GM12891 (cell line): ENCODE measurements around the gene CD300LB.
"Not testable (repeated sequence)": the region's sequence is repeated elsewhere in the genome, so short reads cannot be mapped to it uniquely, and the experiment has no call there.

Experiments
- DNase-seq: peaks from one replicate; pipeline ENCODE4 v3.0.0; 2011; ENCODE audit warnings: low spot score; ENCODE audit not compliant: insufficient read length
- FAIRE-seq: peaks from 2 replicates; lab custom pipeline; 2011; peaks lifted over from hg19 to GRCh38; lab: Jason Lieb, UNC
- PAX5 ChIP-seq: IDR thresholded peaks from 2 replicates; pipeline ENCODE4 v1.6.1; 2011; ENCODE audit warnings: low read length, moderate library complexity, mild to moderate bottlenecking; ENCODE audit not compliant: insufficient read depth, severe bottlenecking
- POLR2A ChIP-seq: IDR thresholded peaks from 2 replicates; pipeline ENCODE4 v1.6.1; 2011; ENCODE audit warnings: low read depth, low read length, control low read depth
- POLR2AphosphoS5 ChIP-seq: IDR thresholded peaks from 2 replicates; pipeline ENCODE4 v1.6.1; 2011; ENCODE audit warnings: low read depth, low read length, control low read depth
- POU2F2 ChIP-seq: IDR thresholded peaks from 2 replicates; pipeline ENCODE4 v1.6.1; 2011; ENCODE audit warnings: low read depth, mild to moderate bottlenecking, control low read depth, low read length, moderate library complexity
- SPI1 ChIP-seq: IDR thresholded peaks from 2 replicates; pipeline ENCODE4 v1.6.1; 2011; ENCODE audit warnings: low read depth, low read length, control low read depth
- TAF1 ChIP-seq: IDR thresholded peaks from 2 replicates; pipeline ENCODE4 v1.6.1; 2011; ENCODE audit warnings: low read depth, low read length, control low read depth

Gene CD300LB

GRCh38 chr17:74497471-74497870 is 33.8 kb downstream of the CD300LB start:
- DNase-seq, result no peak
- no peak for TF ChIP-seq POLR2A
- no peak for TF ChIP-seq SPI1
- TF ChIP-seq PAX5, result no peak
- no peak for TF ChIP-seq POU2F2
- no peak for TF ChIP-seq POLR2AphosphoS5
- no peak for TF ChIP-seq TAF1
- no peak for FAIRE-seq

- FAIRE-seq, result peak; percentile 92
- DNase-seq, result peak; percentile 43
- no peak for TF ChIP-seq POLR2AphosphoS5
- TF ChIP-seq SPI1, result no peak
- TF ChIP-seq TAF1, result no peak
- TF ChIP-seq PAX5, result no peak
- TF ChIP-seq POU2F2, result no peak
- TF ChIP-seq POLR2A, result no peak
These were observed 37.9 kb downstream of the CD300LB start for GRCh38 chr17:74493331-74493833.

- TF ChIP-seq POLR2A, result no peak
These were observed 39.6 kb downstream of the CD300LB start for GRCh38 chr17:74491626-74492025.

GRCh38 chr17:74490716-74491115 is 40.6 kb downstream of the CD300LB start:
- no peak for DNase-seq
- TF ChIP-seq POLR2A (no peak), PAX5 (no peak), POU2F2 (no peak), POLR2AphosphoS5 (no peak), SPI1 (no peak), TAF1 (no peak)
- no peak for FAIRE-seq

More at GRCh38 chr17:74491626-74492025, 39.6 kb downstream of the CD300LB start:
- DNase-seq (no peak), FAIRE-seq (no peak)

GRCh38 chr17:74488276-74488675 is 43.0 kb downstream of the CD300LB start:
- FAIRE-seq, DNase-seq: not testable (repeated sequence)

- TF ChIP-seq TAF1 (no peak), POLR2AphosphoS5 (no peak), POLR2A (no peak), POU2F2 (no peak), SPI1 (no peak), PAX5 (no peak)
- DNase-seq, result no peak
- no peak for FAIRE-seq
These were observed 45.4 kb downstream of the CD300LB start for GRCh38 chr17:74485841-74486240.

- DNase-seq (no peak), FAIRE-seq (no peak)
- TF ChIP-seq SPI1 (no peak), POLR2A (no peak), PAX5 (no peak), POU2F2 (no peak), TAF1 (no peak)
These were observed 46.1 kb downstream of the CD300LB start for GRCh38 chr17:74485022-74485743.

GRCh38 chr17:74484066-74484465 is 47.2 kb downstream of the CD300LB start:
- FAIRE-seq (no peak), DNase-seq (no peak)
- TF ChIP-seq POU2F2 (no peak), PAX5 (no peak), POLR2A (no peak), SPI1 (no peak), TAF1 (no peak), POLR2AphosphoS5 (no peak)

- no peak for DNase-seq
- TF ChIP-seq POLR2A (no peak), PAX5 (no peak), TAF1 (no peak), SPI1 (no peak), POLR2AphosphoS5 (no peak), POU2F2 (no peak)
- FAIRE-seq, result no peak
These were observed 49.7 kb downstream of the CD300LB start for GRCh38 chr17:74481621-74482020.

- FAIRE-seq, result no peak
- TF ChIP-seq SPI1 (no peak), POU2F2 (no peak), POLR2A (no peak), POLR2AphosphoS5 (no peak), TAF1 (no peak), PAX5 (no peak)
- DNase-seq, result no peak
These were observed 51.0 kb downstream of the CD300LB start for GRCh38 chr17:74480290-74480689.
